ENCODE data around the gene MANSC1.
"Not testable (repeated sequence)": the region's sequence is repeated elsewhere in the genome, so short reads cannot be mapped to it uniquely, and the experiment has no call there.

The MANSC1 gene

DNA sequence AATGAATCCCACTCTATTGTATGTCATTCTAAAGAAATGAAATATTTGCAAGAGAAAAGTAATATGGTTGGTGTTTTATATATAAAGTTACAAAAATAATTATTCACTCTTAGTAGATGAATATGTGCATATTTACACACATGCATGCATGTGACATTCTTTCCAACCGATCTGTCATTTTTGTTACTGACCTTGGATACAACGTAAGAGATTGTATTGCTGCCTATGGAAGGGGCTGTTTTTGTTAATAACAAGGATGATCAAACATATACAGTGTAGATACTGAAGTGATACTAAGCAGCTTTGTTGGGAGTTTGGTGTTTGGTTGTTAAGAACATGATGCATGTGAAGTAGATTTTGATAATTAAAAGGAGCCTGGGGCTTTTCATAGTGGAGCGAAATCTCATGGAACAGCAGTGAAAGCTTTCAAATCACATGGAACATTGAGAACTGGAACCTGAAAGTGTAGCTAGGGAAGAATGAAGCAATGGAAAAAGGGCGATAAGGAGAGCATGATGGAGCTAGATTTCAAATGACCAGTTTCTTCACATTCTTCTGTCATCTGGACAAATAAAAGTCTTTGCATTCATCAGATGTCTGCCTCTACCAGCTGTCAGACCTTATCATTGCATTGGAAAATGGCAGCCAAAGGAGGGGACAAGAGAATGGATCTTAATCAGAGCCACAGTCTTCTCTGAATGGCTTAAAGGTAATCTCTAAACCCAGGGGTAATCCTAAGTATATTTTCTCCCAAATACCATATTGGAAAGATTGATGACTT is 16.8 kb upstream of the MANSC1 start:
- FAIRE-seq (no peak), DNase-seq (ENCODE audit: extremely low spot score, insufficient read length, low read depth) (no peak)

DNA sequence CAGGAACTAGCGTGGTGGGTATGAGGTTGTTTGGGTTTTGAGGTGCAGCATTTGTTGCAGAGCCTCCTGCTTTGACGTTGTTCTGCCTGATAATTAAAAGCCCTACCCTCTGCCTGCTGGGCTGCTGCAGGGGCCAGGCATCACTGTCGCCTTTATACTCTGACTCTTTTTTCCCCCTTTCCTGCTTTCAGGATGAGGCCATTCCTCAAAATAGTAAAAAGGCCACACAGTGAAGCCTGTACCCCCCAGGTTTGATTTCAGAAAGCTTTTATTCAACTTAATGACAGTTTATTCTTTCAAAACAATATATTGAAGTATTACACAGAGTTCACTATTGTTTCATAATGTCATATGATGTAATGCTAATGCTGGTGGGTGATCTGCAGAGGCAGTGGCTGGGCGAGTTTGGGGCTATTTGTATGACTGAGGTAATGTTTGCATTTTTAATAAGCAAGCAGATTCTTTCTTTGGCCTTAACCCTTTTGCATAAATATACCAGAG is 15.9 kb upstream of the MANSC1 start:
- no peak for DNase-seq (ENCODE audit: extremely low spot score, insufficient read length, low read depth)

DNA sequence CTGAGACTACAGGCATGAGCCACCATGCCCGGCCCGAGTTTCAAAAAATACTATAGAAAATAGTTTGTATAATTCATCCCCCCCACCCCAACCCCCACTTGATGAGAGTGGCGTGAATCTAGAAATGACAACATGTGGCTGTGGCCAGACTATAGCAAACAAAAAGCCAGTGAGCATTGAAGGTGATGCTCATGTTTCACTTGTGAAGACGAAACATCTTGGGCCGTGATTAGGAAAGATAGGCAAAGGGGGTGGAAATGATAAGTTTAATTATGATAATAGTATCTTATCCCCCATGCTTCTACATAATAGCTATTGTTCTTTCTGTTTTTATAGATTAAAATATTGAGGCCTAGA is 15.4 kb upstream of the MANSC1 start:
- FAIRE-seq: no peak
- no peak for DNase-seq (ENCODE audit: extremely low spot score, insufficient read length, low read depth)

More for the DNA sequence above, 15.9 kb upstream of the MANSC1 start:
- FAIRE-seq: no peak

DNA sequence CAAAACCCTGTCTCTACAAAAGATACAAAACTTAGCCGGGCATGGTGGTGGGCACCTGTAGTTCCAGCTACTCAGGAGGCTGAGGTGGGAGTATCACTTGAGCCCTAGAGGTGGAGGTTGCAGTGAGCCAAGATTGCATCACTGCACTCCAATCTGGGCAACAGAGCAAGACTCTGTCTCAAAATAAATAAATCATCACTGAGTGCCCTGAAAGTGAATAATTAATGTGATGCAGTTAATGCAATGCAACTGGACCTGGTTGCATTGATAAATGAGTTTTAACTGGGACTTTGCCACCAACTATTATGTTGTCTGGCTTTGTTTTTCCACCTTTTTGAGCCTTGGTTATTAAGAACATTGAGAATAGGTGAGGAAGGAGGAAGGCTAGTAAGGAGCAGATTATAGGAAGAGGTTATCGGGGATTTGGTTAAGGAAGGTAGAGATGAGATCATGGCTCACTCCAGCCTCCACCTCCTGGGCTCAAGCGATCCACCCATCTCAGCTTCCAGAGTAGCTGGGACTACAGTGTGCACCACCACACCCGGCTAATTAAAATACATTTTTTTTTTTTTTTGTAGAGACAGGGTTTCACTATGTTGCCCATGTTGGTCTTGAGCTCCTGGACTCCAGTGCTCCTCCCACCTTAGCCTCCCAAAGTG is 14.9 kb upstream of the MANSC1 start:
- DNase-seq (ENCODE audit: extremely low spot score, insufficient read length, low read depth) (no peak), FAIRE-seq (no peak)

DNA sequence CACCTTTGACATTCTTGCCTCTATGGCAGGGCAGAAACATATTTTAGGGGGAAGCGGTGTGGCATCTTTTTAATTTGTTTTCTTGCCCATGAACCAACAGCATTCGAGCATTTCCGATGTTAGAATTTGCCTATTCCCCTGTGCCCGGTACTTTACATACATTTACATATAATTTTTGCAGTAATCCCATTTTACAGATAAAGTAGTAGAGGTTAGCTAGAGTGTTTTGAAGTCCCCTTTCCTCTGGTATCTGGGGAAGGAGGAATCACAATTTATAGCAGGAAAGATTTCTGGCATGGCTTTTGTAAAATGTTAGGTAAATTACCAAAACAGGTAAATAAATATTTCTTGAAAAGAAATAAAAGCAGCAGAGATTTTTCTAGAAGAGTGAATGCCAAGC is 8.5 kb upstream of the MANSC1 start:
- DNase-seq (ENCODE audit: extremely low spot score, insufficient read length, low read depth) (no peak), FAIRE-seq (no peak)

DNA sequence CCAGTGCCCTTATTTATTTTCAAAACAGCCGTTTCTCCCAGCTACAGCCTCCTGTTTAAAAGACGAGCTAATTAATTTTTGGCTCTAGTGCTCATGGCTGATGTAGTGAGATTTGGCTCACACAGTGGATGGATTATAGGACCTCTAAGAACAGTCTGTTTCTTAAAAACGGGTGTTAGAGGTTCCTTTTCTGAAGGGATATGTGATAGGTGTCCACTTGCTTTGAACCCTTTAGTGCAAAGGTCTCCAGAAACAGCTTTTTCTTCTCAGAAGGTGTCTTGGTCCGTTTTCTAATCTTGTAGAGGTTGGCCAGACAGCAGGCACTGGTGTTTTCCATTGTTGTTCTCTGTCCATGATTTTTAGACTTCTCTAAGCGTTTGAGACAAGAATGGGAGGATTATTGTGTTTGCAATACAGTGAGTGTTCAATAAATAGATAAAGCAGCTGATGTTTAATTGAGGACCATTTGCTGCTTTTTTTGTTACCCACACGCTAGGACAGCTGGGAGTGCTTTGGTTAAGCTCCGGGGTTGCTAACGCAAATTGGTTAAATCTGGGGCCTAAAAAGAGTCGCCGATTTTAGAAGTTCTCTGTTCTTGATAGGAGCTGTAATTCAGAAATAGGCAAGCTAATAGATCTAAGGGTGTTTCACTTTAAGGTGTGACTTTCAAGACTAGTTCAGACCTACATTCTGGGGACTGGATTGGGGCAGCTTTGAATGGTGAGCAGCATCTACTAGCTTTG is 7.8 kb upstream of the MANSC1 start:
- DNase-seq (ENCODE audit: extremely low spot score, insufficient read length, low read depth): no peak

DNA sequence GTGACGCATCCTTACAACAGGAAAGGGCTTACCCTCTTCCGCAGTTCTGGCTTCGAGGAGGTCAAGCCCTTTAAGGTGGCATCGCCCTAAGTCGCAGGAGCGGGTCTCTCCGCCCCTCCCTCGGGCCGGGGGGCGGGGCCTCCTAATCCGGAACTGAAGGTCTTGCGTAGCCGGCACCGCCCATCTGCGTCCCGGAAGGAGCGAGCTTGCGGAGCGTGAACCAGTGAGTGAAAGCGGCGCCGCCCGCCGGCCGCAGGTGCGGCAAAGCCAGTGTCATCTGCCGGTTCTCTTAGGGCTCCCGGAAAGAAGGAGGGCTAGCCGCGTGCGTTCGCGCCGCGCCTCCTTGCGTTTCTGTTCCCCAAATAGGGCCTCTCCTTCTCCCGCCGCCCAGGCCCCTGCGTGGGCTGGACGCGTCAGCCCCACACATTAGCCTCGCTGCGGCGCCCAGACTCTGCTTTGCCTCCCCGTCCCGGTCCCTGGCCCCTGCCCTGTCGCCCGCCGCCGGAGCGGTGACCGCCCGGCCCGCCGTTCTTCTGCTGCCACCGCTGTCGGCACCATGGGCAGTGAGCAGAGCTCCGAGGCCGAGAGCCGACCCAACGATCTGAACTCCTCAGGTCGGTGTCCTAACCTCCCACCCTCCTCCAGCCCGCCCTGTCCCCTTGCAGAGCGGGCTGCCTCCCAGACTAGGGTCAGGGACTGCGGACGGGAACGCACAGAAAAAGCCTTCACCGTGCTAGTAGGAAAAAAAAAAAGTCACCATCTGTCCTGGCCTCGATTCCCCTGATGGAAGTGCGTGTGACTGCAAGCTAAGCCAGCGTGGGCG is 7.1 kb upstream of the MANSC1 start, which contains the start of gene BORCS5:
TSS of gene BORCS5 (plus strand) at position 183 of the 823 bp plus-strand sequence. CDS start at position 557, 374 bp downstream.
- peak; percentile 89 for DNase-seq (ENCODE audit: extremely low spot score, insufficient read length, low read depth)
- peak; percentile 98 for FAIRE-seq

More for the DNA sequence above, 7.8 kb upstream of the MANSC1 start:
- FAIRE-seq: peak; percentile 87

DNA sequence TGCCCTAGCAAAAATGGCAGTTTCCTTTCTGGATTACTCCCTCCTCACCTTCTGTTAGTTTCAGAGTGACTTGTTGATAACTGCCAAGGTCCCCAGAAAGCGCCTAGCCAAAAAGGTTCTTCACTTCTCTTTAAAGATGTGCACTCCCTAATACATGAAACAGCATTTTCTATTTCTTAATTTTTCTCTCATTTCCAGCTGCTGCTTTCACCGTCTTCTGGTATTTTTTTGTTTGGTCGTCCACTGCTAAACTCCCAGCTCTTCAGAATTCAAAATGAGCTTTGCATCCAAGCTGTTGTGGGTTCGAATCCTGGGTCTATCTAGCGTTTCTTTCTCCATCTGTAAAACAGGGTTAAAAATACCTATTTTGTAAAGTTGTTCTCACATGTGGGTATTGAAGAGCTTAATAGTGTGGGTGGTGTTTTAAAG is 6.4 kb upstream of the MANSC1 start:
- DNase-seq (ENCODE audit: extremely low spot score, insufficient read length, low read depth) (no peak), FAIRE-seq (no peak)

DNA sequence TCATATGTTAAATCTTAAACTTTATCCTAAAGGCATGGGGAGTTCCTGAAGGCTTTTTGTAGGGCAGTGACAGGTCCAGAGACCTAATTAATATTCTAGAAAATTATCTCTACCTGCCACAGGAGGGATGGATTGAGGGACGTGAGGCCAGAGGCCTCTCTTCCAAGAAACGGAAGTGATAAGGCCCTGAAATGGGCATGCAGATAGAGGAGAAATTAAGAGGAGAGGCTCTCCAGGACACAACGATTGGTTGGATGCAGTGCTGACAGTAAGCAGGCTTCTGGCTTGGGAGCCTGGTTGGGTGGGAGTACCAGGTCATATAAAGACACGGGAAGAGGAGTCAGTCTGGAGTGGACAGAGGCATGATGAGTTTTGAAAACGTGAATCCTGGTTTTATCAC is 3.8 kb upstream of the MANSC1 start:
- FAIRE-seq (no peak), DNase-seq (ENCODE audit: extremely low spot score, insufficient read length, low read depth) (no peak)

DNA sequence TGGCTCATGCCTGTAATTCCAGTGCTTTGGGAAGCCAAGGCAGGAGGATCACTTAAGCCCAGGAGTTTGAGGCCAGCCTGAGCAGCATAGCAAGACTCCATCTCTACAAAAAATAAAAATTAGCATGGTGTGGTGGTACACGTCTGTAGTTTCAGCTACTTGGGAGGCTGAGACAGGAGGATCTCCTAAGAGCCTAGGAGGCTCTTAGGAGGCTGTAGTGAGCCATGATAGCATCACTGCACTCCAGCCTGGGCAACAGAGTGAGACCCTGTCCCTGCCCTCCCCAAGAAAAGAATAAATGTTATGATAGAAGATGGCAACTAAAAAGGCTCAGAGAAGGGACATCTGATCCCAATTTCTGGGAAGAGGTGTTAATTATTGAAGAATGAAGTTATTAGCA is 3.2 kb upstream of the MANSC1 start:
- FAIRE-seq (no peak), DNase-seq (ENCODE audit: extremely low spot score, insufficient read length, low read depth) (no peak)

DNA sequence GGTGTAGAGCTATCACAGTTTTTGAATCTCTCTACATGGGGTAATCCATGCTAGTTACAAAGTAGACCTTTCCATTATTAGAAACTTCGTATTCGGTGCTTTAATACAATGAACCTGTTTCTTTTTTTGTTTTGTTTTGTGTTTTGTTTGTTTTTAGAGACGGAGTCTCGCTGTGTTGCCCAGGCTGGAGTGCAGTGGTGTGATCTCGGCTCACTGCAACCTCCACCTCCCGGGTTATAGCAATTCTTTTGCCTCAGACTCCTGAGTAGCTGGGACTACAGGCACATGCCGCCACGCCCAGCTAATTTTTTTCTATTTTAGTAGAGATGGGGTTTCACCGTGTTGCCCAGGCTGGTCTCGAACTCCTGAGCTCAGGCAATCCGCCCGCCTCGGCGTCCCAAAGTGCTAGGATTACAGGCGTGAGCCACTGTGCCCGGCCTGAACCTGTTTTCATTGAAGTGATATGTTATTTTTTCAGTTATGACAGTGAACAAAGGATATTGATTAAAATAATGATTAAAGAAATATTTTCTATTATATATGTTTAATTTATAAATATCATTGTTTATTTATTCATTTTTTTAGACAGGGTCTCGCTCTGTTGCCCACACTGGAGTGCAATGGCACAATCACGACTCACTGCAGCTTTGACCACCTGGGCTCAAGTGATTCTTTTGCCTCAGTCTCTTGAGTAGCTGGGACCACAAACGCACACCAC is 1.6 kb upstream of the MANSC1 start:
- DNase-seq (ENCODE audit: extremely low spot score, insufficient read length, low read depth); FAIRE-seq: not testable (repeated sequence)

DNA sequence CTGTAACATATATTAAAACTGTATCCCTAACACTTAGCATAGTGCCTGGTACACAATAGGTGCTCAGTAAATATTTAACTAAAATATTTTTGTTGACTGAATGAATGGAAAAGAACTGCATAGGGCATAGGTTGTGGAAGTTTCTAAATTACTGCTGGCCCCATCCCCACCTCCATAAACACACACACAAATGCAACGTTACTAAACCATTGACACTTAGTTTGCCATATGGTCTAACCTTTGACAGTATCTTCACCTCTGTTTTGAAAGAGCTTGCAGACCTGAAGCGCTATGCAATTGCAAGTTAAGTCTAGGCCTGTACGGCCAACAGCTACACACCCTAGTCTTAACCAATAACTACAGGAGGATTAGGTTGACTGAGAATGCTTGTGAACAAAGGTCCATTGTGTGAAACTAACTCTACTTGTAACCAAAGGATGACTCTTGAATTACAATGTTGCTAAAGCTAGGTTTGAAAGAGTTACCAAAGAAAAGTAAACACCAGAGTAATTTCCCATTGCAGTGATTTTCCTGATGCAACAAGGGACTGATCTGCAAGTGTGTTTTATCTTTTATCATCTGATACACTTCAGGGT is 924 bp upstream of the MANSC1 start:
- FAIRE-seq (no peak), DNase-seq (ENCODE audit: extremely low spot score, insufficient read length, low read depth) (no peak)

DNA sequence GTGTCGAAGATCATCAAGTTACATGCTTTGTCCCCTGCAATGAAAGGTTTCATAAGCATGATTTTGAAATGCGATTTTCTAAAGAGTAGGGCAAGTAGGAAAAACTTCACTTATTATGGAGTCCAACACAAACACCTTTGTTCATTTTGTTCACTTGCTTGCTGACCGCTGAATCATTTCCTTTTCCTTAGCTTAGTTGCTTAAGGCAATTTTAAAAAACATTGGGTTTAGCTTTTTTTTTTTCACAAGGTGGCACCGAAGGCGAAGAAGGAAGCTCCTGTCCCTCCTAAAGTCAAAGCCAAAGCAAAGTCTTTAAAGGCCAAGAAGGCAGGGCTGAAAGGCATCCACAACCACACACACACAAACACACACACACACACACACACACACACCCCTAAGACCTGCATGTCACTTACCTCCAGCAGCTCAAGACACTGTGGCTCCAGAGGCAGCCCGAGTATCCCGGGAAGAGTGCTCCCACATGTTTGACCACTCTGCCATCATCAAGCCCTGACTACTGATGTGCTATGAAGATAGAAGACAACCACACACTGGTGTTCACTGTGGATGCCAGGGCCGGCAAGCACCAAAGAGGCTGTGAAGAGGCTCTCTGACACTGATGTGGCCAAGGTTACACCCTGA is 11.4 kb downstream of the MANSC1 start:
- DNase-seq (ENCODE audit: extremely low spot score, insufficient read length, low read depth): no peak
- no peak for FAIRE-seq

DNA sequence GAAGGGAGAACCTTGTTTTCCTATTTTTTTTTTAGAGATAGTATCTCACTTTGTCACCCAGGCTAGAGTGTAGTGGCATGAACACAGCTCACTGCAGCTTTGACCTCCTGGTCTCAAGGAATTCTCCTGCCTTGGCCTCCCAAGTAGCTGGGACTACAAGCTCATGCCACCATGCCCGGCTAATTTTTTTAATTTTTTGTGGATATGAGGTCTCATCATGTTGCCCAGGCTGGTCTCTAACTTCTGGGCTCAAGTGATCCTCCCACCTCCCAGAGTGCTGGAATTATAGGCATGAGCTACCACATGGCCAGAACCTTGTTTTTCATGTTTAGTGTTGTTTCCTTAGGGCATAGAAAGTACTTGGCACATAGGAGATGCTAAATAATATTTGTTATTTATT is 13.5 kb downstream of the MANSC1 start:
- no peak for FAIRE-seq
- DNase-seq (ENCODE audit: extremely low spot score, insufficient read length, low read depth): no peak

DNA sequence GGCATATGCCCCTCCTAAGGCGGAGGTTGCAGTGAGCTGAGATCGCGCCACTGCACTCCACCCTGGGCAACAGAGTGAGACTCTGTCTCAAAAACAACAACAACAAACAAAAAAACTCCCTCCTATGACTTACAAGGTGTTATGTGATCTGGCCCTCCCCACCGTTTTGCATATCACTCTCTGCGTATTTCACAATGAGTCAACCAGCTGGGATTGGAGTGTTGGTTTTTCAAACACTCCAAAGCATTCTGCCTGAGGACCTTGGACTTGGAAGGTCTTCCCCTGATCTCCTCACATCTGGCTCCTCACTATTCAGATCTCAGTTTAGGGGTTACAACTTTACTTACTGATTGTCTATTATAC is 14.0 kb downstream of the MANSC1 start:
- FAIRE-seq: no peak
- no peak for DNase-seq (ENCODE audit: extremely low spot score, insufficient read length, low read depth)

DNA sequence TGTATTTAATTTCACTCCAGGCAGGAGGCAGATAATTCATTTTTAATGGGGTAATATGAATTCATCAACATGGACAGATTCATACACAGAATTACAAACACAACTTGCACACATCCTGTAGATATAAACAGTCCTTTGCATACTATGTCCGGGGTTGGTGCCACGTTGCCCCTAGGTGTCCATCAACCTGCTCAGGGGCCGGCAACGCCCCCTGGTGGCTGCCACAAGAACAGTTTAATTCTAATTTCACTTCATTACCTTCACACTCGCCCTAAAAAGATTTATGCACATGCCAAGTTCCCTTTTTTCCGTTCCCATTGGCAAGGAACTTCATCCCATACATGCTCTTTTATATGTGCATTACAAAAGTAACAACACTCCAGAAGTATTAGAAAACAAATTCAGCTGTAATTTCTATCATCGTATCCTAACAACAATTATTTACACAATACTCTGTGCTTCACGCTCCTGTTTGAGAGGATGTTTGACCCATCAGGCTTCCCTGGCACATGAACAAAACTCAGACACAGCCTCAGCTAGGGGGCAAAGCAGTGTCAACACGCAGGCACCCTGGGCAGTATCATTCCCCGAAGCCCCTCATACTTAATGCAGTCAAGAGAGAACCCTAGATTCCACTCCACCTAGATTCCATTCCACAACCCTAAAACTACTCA is 15.5 kb downstream of the MANSC1 start:
- FAIRE-seq: peak; percentile 66

DNA sequence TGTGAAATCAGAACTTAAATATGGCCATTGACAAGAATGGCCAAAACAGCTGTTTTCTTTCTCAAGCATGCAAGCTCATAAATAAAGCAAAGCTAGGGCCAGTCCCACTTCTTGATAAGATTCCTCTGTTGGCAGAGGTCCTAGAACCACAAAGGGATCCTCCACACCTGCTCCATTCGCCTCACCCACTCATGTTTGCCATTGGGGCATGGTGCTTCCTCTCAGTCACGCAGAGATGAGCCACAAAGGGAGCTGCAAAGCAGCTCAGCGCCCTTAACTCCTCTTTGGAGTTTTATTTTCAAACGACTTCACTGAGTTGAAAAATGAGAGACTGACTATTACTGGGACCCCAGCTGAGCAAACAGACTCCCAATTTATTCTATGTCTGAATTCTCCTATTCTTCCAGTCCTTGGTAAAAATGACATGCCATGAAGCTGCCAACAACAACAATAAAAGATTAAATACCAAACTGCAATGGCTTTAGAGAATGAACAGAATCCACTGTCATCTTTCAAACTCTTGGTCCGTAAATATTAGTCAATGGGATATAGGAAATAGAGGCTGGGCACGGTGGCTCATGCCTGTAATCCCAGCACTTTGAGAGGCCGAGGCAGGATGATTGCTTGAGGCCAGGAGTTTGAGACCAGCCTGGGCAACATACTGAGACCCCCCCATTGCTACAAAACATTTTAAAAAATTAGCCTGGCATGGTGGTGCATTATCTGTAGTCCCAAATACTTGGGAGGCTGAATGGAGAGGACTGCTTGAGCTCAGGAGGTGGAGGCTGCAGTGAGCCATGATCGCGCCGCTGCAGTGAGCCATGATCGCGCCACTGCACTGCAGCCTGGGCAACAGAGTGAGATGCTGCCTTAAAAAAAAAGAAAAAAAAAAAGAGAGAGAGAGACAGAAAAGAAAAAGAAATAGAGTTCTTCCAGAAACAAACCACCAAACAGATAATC is 16.4 kb downstream of the MANSC1 start:
- DNase-seq (ENCODE audit: extremely low spot score, insufficient read length, low read depth) (no peak), FAIRE-seq (no peak)

More for the DNA sequence above, 15.5 kb downstream of the MANSC1 start:
- DNase-seq (ENCODE audit: extremely low spot score, insufficient read length, low read depth): peak; percentile 56

Measured in GM18507 (cell line).